GM10847 (cell line): ENCODE results near the gene CLEC9A.

Source experiments
- POLR2A ChIP-seq: IDR thresholded peaks from 2 replicates; pipeline ENCODE4 v1.6.1; 2011; ENCODE audit not compliant: insufficient read length; ENCODE audit errors: extremely low read depth

CLEC9A gene

GRCh38 chr12:10042167-10042566, 11.7 kb downstream of the CLEC9A start:
- no peak for TF ChIP-seq POLR2A

- TF ChIP-seq POLR2A: no peak
These were observed 18.0 kb downstream of the CLEC9A start for GRCh38 chr12:10048526-10048925.

- no peak for TF ChIP-seq POLR2A
These were observed 21.9 kb downstream of the CLEC9A start for GRCh38 chr12:10052193-10052913.

GRCh38 chr12:10058387-10058786, 27.9 kb downstream of the CLEC9A start:
- no peak for TF ChIP-seq POLR2A

GRCh38 chr12:10065241-10065640, 34.8 kb downstream of the CLEC9A start:
- TF ChIP-seq POLR2A: no peak

GRCh38 chr12:10067264-10067663, 36.8 kb downstream of the CLEC9A start:
- no peak for TF ChIP-seq POLR2A

- TF ChIP-seq POLR2A: no peak
These were observed 37.5 kb downstream of the CLEC9A start for GRCh38 chr12:10067942-10068341.

- TF ChIP-seq POLR2A: no peak
These were observed 38.2 kb downstream of the CLEC9A start for GRCh38 chr12:10068644-10069043.

GRCh38 chr12:10069099-10069498, 38.6 kb downstream of the CLEC9A start:
- TF ChIP-seq POLR2A: no peak

GRCh38 chr12:10069976-10070375, 39.5 kb downstream of the CLEC9A start:
- TF ChIP-seq POLR2A: no peak

- TF ChIP-seq POLR2A: no peak
These were observed 39.9 kb downstream of the CLEC9A start for GRCh38 chr12:10070380-10070779.

- TF ChIP-seq POLR2A: no peak
These were observed 41.6 kb downstream of the CLEC9A start for GRCh38 chr12:10072131-10072530.

- no peak for TF ChIP-seq POLR2A
These were observed 42.8 kb downstream of the CLEC9A start for GRCh38 chr12:10073261-10073660.

GRCh38 chr12:10075451-10075850, 45.0 kb downstream of the CLEC9A start:
- no peak for TF ChIP-seq POLR2A

GRCh38 chr12:10082117-10082874, 51.8 kb downstream of the CLEC9A start:
- no peak for TF ChIP-seq POLR2A

- no peak for TF ChIP-seq POLR2A
These were observed 54.3 kb downstream of the CLEC9A start for GRCh38 chr12:10084733-10085132.
